CD8-positive, alpha-beta memory T cell (primary cell): Measurements from ENCODE around the gene ZNF112. TPM values are rescaled to one million over a fixed set of nuclear protein-coding genes. Genes with fewer than 3 reads are reported as not detected.

Source experiments
- CTCF ChIA-PET: fragments of 350-600 bp; sonication (Branson Sonifier 250); formaldehyde crosslinking; loops from one replicate; lab custom pipeline; 2021; ENCODE audit warnings: antibody characterized with exemption; lab: Charles Lee
- POLR2A ChIA-PET: fragments of 350-600 bp; sonication (Branson Sonifier 250); formaldehyde crosslinking; loops from one replicate; lab custom pipeline; 2021; ENCODE audit warnings: antibody characterized with exemption; lab: Charles Lee
- DNase-seq, 5 donors: peaks; one replicate each; pipeline versions ENCODE4 v3.0.0 to v3.0.0-alpha.2; 2020 to 2022; ENCODE audit warnings: mixed read lengths in 1 of 5
- H3K27ac ChIP-seq: one replicate; pipeline ENCODE4 v1.7.0; 2013; ENCODE audit warnings: low read depth, mild to moderate bottlenecking, low read length, moderate library complexity
- H3K27me3 ChIP-seq: 2 replicates; pipeline ENCODE4 v1.7.0; 2013; ENCODE audit warnings: low read length, mild to moderate bottlenecking; ENCODE audit not compliant: insufficient read depth, poor library complexity, severe bottlenecking
- H3K36me3 ChIP-seq: 2 replicates; pipeline ENCODE4 v1.7.0; 2013; ENCODE audit warnings: mild to moderate bottlenecking, low read length, moderate library complexity; ENCODE audit not compliant: insufficient read depth
- H3K4me1 ChIP-seq: 2 replicates; pipeline ENCODE4 v1.7.0; 2013; ENCODE audit warnings: mild to moderate bottlenecking, low read length, moderate library complexity; ENCODE audit not compliant: insufficient read depth
- H3K4me3 ChIP-seq: 2 replicates; pipeline ENCODE4 v1.7.0; 2013; ENCODE audit warnings: mild to moderate bottlenecking, low read length
- H3K9me3 ChIP-seq: 2 replicates; pipeline ENCODE4 v1.7.0; 2013; ENCODE audit warnings: mild to moderate bottlenecking, low read length
- H3K27ac Mint-ChIP-seq, 8 donors: one replicate each; pipeline ENCODE4 v1.8.0; 2020 to 2021; ENCODE audit warnings: mixed read lengths in 8 of 8, mild to moderate bottlenecking in 6 of 8, inconsistent platforms in 3 of 8, moderate library complexity in 3 of 8
- H3K27me3 Mint-ChIP-seq, 2 donors: one replicate each; pipeline ENCODE4 v1.8.0; 2020 to 2021; ENCODE audit warnings: mixed read lengths in 2 of 2, mild to moderate bottlenecking in 1 of 2, moderate library complexity in 1 of 2
- H3K36me3 Mint-ChIP-seq, 3 donors: one replicate each; pipeline ENCODE4 v1.8.0; 2020 to 2021; ENCODE audit warnings: mixed read lengths in 3 of 3, inconsistent platforms in 1 of 3, mild to moderate bottlenecking in 1 of 3
- H3K4me1 Mint-ChIP-seq, 3 donors: one replicate each; pipeline ENCODE4 v1.8.0; 2020 to 2021; ENCODE audit warnings: mixed read lengths in 3 of 3, inconsistent platforms in 1 of 3, mild to moderate bottlenecking in 1 of 3
- H3K4me3 Mint-ChIP-seq, 7 donors: one replicate each; pipeline ENCODE4 v1.8.0; 2020 to 2021; ENCODE audit warnings: mixed read lengths in 7 of 7, mild to moderate bottlenecking in 6 of 7, moderate library complexity in 4 of 7, inconsistent platforms in 2 of 7
- H3K9me3 Mint-ChIP-seq, 5 donors: one replicate each; pipeline ENCODE4 v1.8.0; 2020 to 2022; ENCODE audit warnings: mixed read lengths in 5 of 5, mild to moderate bottlenecking in 3 of 5, moderate library complexity in 2 of 5, inconsistent platforms in 1 of 5
- polyA plus RNA-seq: library from polyadenylated mRNA; unstranded; fragments of 300-500 nt; fragmentation: Illumina TruSeq; gene quantifications from one replicate; pipeline ENCODE4 v1.2.3, GENCODE V29; 2021
- total RNA-seq, 2 experiments: library from RNA; stranded (reverse); gene quantifications; one replicate each; pipeline ENCODE4 v1.2.3, GENCODE V29; 2021

ZNF112 gene
- total and polyA plus RNA-seq, 3 experiments from 2014 or later: 0.49 TPM; not detected in 2

- H3K27ac Mint-ChIP-seq: no peak overlapping the region
- Histone ChIP-seq H3K4me1 (no peaks in the 10 kb centered on the region), H3K27me3 (no peaks in the 10 kb centered on the region), H3K36me3 (no peaks in the 10 kb centered on the region), H3K9me3 (peaks cover 12% of the 10 kb centered on the region), H3K27ac (no peak overlapping the region), H3K4me3 (no peak overlapping the region)
- no peak overlapping the region for H3K4me3 Mint-ChIP-seq
- peaks cover 15 to 78% (median 48%) of the 10 kb centered on the region in 3 donors for H3K36me3 Mint-ChIP-seq
- ChIA-PET POLR2A (no interaction called here), CTCF (no interaction called here)
- no peaks in the 10 kb centered on the region for H3K27me3 Mint-ChIP-seq
- H3K9me3 Mint-ChIP-seq: peaks cover 62 to 93% (median 79%) of the 10 kb centered on the region in 5 donors
- no peak for DNase-seq
- H3K4me1 Mint-ChIP-seq: no peaks in the 10 kb centered on the region
These were observed 75.6 kb downstream of the ZNF112 start for GRCh38 chr19:44280916-44281315.

GRCh38 chr19:44278181-44278690 is 78.2 kb downstream of the ZNF112 start:
- H3K4me1 Mint-ChIP-seq: no peaks in the 10 kb centered on the region
- H3K36me3 Mint-ChIP-seq: peaks cover 21 to 87% (median 57%) of the 10 kb centered on the region in 3 donors
- H3K4me3 Mint-ChIP-seq: no peak overlapping the region
- ChIA-PET POLR2A (no interaction called here), CTCF (interaction anchor here (1.0 kb wide), 1 partner anchor 11 kb away, joined by 3 read pairs; no protein-coding TSS in a partner anchor)
- Histone ChIP-seq H3K4me1 (no peaks in the 10 kb centered on the region), H3K36me3 (no peaks in the 10 kb centered on the region), H3K4me3 (no peak overlapping the region), H3K27me3 (no peaks in the 10 kb centered on the region), H3K9me3 (peaks cover 18% of the 10 kb centered on the region), H3K27ac (no peak overlapping the region)
- no peaks in the 10 kb centered on the region for H3K27me3 Mint-ChIP-seq
- H3K27ac Mint-ChIP-seq: no peak overlapping the region
- no peak for DNase-seq
- peaks cover 59 to 94% (median 78%) of the 10 kb centered on the region in 5 donors for H3K9me3 Mint-ChIP-seq

GRCh38 chr19:44277331-44277730 is 79.1 kb downstream of the ZNF112 start:
- CTCF ChIA-PET: no interaction called here
- POLR2A ChIA-PET: no interaction called here
- peaks cover 62 to 93% (median 82%) of the 10 kb centered on the region in 5 donors for H3K9me3 Mint-ChIP-seq
- Histone ChIP-seq H3K36me3 (no peaks in the 10 kb centered on the region), H3K27ac (no peak overlapping the region), H3K4me1 (no peaks in the 10 kb centered on the region), H3K4me3 (no peak overlapping the region), H3K9me3 (peaks cover 9% of the 10 kb centered on the region), H3K27me3 (no peaks in the 10 kb centered on the region)
- no peak for DNase-seq
- no peaks in the 10 kb centered on the region for H3K27me3 Mint-ChIP-seq
- H3K36me3 Mint-ChIP-seq: peaks cover 20 to 84% (median 60%) of the 10 kb centered on the region in 3 donors
- no peak overlapping the region for H3K4me3 Mint-ChIP-seq
- H3K27ac Mint-ChIP-seq: no peak overlapping the region
- no peaks in the 10 kb centered on the region for H3K4me1 Mint-ChIP-seq

Other genes with a start within 250 kb of the ZNF112 start
- gene ZNF225, start 243.3 kb downstream of the ZNF112 start, total RNA-seq: 1 to 10 TPM; 3.3 to 3.5 TPM
- 3.6 TPM for gene ZNF225, start 243.3 kb downstream of the ZNF112 start, polyA plus RNA-seq
- gene ZNF234, start 215.1 kb downstream of the ZNF112 start, total RNA-seq: 1 to 10 TPM; 9.4 to 9.5 TPM
- 5.2 TPM for gene ZNF234, start 215.1 kb downstream of the ZNF112 start, polyA plus RNA-seq
- 1 to 10 TPM; 8.6 to 9.4 TPM for gene ZNF226, start 191.6 kb downstream of the ZNF112 start, total RNA-seq
- 24.8 TPM for gene ZNF226, start 191.6 kb downstream of the ZNF112 start, polyA plus RNA-seq
- gene ZNF227, start 144.1 kb downstream of the ZNF112 start, total RNA-seq: 10 to 100 TPM; 22.1 to 24.0 TPM
- gene ZNF227, start 144.1 kb downstream of the ZNF112 start, polyA plus RNA-seq: 11.4 TPM
- gene ZNF233, start 96.8 kb downstream of the ZNF112 start, total RNA-seq: under 1 TPM; 0.09 to 0.22 TPM
- 0.44 TPM for gene ZNF233, start 96.8 kb downstream of the ZNF112 start, polyA plus RNA-seq
- 1 to 10 TPM; 4.7 to 5.1 TPM for gene ZNF235, start 51.7 kb downstream of the ZNF112 start, total RNA-seq
- gene ZNF235, start 51.7 kb downstream of the ZNF112 start, polyA plus RNA-seq: 3.8 TPM
- 1 to 10 TPM in 1 of 2 experiments, under 1 TPM in 1; 0.64 to 1.0 TPM for gene ZNF285, start 44.9 kb upstream of the ZNF112 start, total RNA-seq
- 1.4 TPM for gene ZNF285, start 44.9 kb upstream of the ZNF112 start, polyA plus RNA-seq
- 1 to 10 TPM; 1.2 to 1.6 TPM for gene ZNF229, start 91.8 kb upstream of the ZNF112 start, total RNA-seq
- 0.10 TPM for gene ZNF229, start 91.8 kb upstream of the ZNF112 start, polyA plus RNA-seq
- gene ZNF180, start 143.8 kb upstream of the ZNF112 start, total RNA-seq: 1 to 10 TPM; 8.6 to 9.1 TPM
- gene ZNF180, start 143.8 kb upstream of the ZNF112 start, polyA plus RNA-seq: 8.4 TPM
- not detected for gene CEACAM20, start 173.0 kb upstream of the ZNF112 start, total RNA-seq
- not detected for gene CEACAM20, start 173.0 kb upstream of the ZNF112 start, polyA plus RNA-seq